T47D (cell line): Measurements from ENCODE around the gene NR1H2.

ENCODE experiments used
- DNase-seq, 2 experiments: peaks; one replicate each; pipeline versions ENCODE4 v3.0.0 to v3.0.0-alpha.2; 2011 to 2012; ENCODE audit warnings: low read depth in 1 of 2, low spot score in 1 of 2
- JUND ChIP-seq: IDR thresholded peaks from 2 replicates; pipeline ENCODE4 v1.6.1; 2012; ENCODE audit warnings: low read depth
- in situ Hi-C: cut with HindIII; loops from 2 replicates; pipeline ENCODE4 v1.10.0; 2016; ENCODE audit warnings: low sequenced_read_pairs, low pct_unique_long_range_greater_than_20kb

Gene NR1H2

GRCh38 chr19:50419022-50419579 lies 42.8 kb downstream of the NR1H2 start:
- in situ Hi-C loops = no loop called here
- TF ChIP-seq JUND = no peak
- DNase-seq = no peak

- DNase-seq = no peak
- in situ Hi-C loops = no loop called here
- no peak for TF ChIP-seq JUND
Measured at GRCh38 chr19:50419580-50420035, 43.4 kb downstream of the NR1H2 start.

GRCh38 chr19:50420127-50420526 lies 43.9 kb downstream of the NR1H2 start:
- DNase-seq = no peak
- in situ Hi-C loops = no loop called here
- TF ChIP-seq JUND = no peak

GRCh38 chr19:50420808-50421207 lies 44.6 kb downstream of the NR1H2 start:
- in situ Hi-C loops = no loop called here
- TF ChIP-seq JUND = no peak
- no peak for DNase-seq

GRCh38 chr19:50422397-50423278 lies 46.4 kb downstream of the NR1H2 start:
- in situ Hi-C loops = no loop called here
- no peak for TF ChIP-seq JUND
- DNase-seq = no peak

GRCh38 chr19:50423279-50424113 lies 47.2 kb downstream of the NR1H2 start:
- no peak for TF ChIP-seq JUND
- no peak for DNase-seq
- in situ Hi-C loops = no loop called here

GRCh38 chr19:50425581-50425980 lies 49.3 kb downstream of the NR1H2 start:
- DNase-seq = no peak
- TF ChIP-seq JUND = no peak
- in situ Hi-C loops = no loop called here

GRCh38 chr19:50427318-50427925 lies 51.2 kb downstream of the NR1H2 start:
- TF ChIP-seq JUND = no peak
- DNase-seq = no peak
- in situ Hi-C loops = no loop called here

GRCh38 chr19:50427997-50428425 lies 51.8 kb downstream of the NR1H2 start:
- no peak for TF ChIP-seq JUND
- no peak for DNase-seq
- in situ Hi-C loops = no loop called here

- in situ Hi-C loops = no loop called here
- no peak for TF ChIP-seq JUND
- DNase-seq = no peak
Measured at GRCh38 chr19:50428772-50429463, 52.7 kb downstream of the NR1H2 start.

GRCh38 chr19:50430888-50431342 lies 54.7 kb downstream of the NR1H2 start:
- no peak for TF ChIP-seq JUND
- no peak for DNase-seq

More at GRCh38 chr19:50430888-50431342, 54.7 kb downstream of the NR1H2 start:
- in situ Hi-C loops = no loop called here
